ENCODE results near the gene NRXN3. TPM values are rescaled to one million over a fixed set of nuclear protein-coding genes. Genes with fewer than 3 reads are reported as not detected.

NRXN3 gene
- total RNA-seq, 1 donor from 2014 or later: 19.8 TPM

- no peak for TF ChIP-seq CTCF (conservative IDR thresholded peaks at IDR 0.05)
- Mint-ChIP-seq H3K4me1 (ENCODE audit: unreplicated experiment) (no peaks in the 10 kb centered on the region), H3K4me3 (no peak overlapping the region), H3K27me3 (no peaks in the 10 kb centered on the region), H3K36me3 (no peaks in the 10 kb centered on the region), H3K27ac (no peak overlapping the region), H3K9me3 (no peaks in the 10 kb centered on the region)
- DNase-seq (ENCODE audit: extremely low spot score, unreplicated experiment): no peak
These were observed 1256.1 kb downstream of the NRXN3 start for GRCh38 chr14:79426103-79426755.

GRCh38 chr14:79432640-79433039 lies 1262.5 kb downstream of the NRXN3 start:
- Mint-ChIP-seq H3K4me1 (ENCODE audit: unreplicated experiment) (peaks cover 10% of the 10 kb centered on the region), H3K27me3 (no peaks in the 10 kb centered on the region), H3K36me3 (no peaks in the 10 kb centered on the region), H3K9me3 (no peaks in the 10 kb centered on the region), H3K4me3 (no peak overlapping the region), H3K27ac (no peak overlapping the region)
- no peak for DNase-seq (ENCODE audit: extremely low spot score, unreplicated experiment)
- no peak for TF ChIP-seq CTCF (conservative IDR thresholded peaks at IDR 0.05)

- DNase-seq (ENCODE audit: extremely low spot score, unreplicated experiment): no peak
- H3K27ac Mint-ChIP-seq: no peak overlapping the region
- H3K36me3 Mint-ChIP-seq: no peaks in the 10 kb centered on the region
- no peaks in the 10 kb centered on the region for H3K27me3 Mint-ChIP-seq
- no peak overlapping the region for H3K4me3 Mint-ChIP-seq
- H3K9me3 Mint-ChIP-seq: no peaks in the 10 kb centered on the region
- H3K4me1 Mint-ChIP-seq (ENCODE audit: unreplicated experiment): peaks cover 14% of the 10 kb centered on the region
- no peak for TF ChIP-seq CTCF (conservative IDR thresholded peaks at IDR 0.05)
These were observed 1266.2 kb downstream of the NRXN3 start for GRCh38 chr14:79436335-79436734.

- Mint-ChIP-seq H3K9me3 (no peaks in the 10 kb centered on the region), H3K27me3 (no peaks in the 10 kb centered on the region), H3K36me3 (no peaks in the 10 kb centered on the region), H3K4me1 (ENCODE audit: unreplicated experiment) (peaks cover 14% of the 10 kb centered on the region), H3K27ac (no peak overlapping the region), H3K4me3 (no peak overlapping the region)
- DNase-seq (ENCODE audit: extremely low spot score, unreplicated experiment): no peak
- no peak for TF ChIP-seq CTCF (conservative IDR thresholded peaks at IDR 0.05)
These were observed 1267.8 kb downstream of the NRXN3 start for GRCh38 chr14:79437951-79438350.

GRCh38 chr14:79438696-79439342 lies 1268.6 kb downstream of the NRXN3 start:
- peaks cover 17% of the 10 kb centered on the region for H3K4me1 Mint-ChIP-seq (ENCODE audit: unreplicated experiment)
- H3K9me3 Mint-ChIP-seq: no peaks in the 10 kb centered on the region
- H3K36me3 Mint-ChIP-seq: no peaks in the 10 kb centered on the region
- no peak overlapping the region for H3K4me3 Mint-ChIP-seq
- H3K27me3 Mint-ChIP-seq: no peaks in the 10 kb centered on the region
- DNase-seq (ENCODE audit: extremely low spot score, unreplicated experiment): no peak
- no peak for TF ChIP-seq CTCF (conservative IDR thresholded peaks at IDR 0.05)
- no peak overlapping the region for H3K27ac Mint-ChIP-seq
